WTC11 (cell line): ENCODE data around the gene POLR2C.

ENCODE experiments used
- CREM ChIP-seq: sonication (generic); formaldehyde crosslinking; IDR thresholded peaks from 2 replicates; pipeline ENCODE4 v1.8.1; 2022; ENCODE audit warnings: mild to moderate bottlenecking, missing genetic modification reagents, moderate library complexity
- CTCF ChIP-seq: fragments of 200-600 bp; IDR thresholded peaks from 2 replicates; pipeline ENCODE4 v1.8.0; 2022; ENCODE audit warnings: antibody characterized with exemption
- E2F4 ChIP-seq: sonication (generic); formaldehyde crosslinking; IDR thresholded peaks from 2 replicates; pipeline ENCODE4 v1.8.1; 2022; ENCODE audit warnings: low read depth, mild to moderate bottlenecking, moderate library complexity, missing genetic modification reagents, borderline replicate concordance
- ELF4 ChIP-seq: sonication (generic); formaldehyde crosslinking; IDR thresholded peaks from 2 replicates; pipeline ENCODE4 v1.8.1; 2022; ENCODE audit warnings: low read depth, mild to moderate bottlenecking, moderate library complexity, missing genetic modification reagents
- ESRRA ChIP-seq: sonication (generic); formaldehyde crosslinking; IDR thresholded peaks from 2 replicates; pipeline ENCODE4 v1.8.1; 2022; ENCODE audit warnings: mild to moderate bottlenecking, missing genetic modification reagents, borderline replicate concordance
- FOXJ3 ChIP-seq: sonication (generic); formaldehyde crosslinking; IDR thresholded peaks from 2 replicates; pipeline ENCODE4 v1.9.0; 2021; ENCODE audit warnings: missing genetic modification reagents, mild to moderate bottlenecking, borderline replicate concordance
- IRF2 ChIP-seq: sonication (generic); formaldehyde crosslinking; IDR thresholded peaks from 2 replicates; pipeline ENCODE4 v1.8.0; 2022; ENCODE audit warnings: low read depth, missing genetic modification reagents, borderline replicate concordance
- MAX ChIP-seq: sonication (generic); formaldehyde crosslinking; IDR thresholded peaks from 2 replicates; pipeline ENCODE4 v1.8.0; 2022; ENCODE audit warnings: mild to moderate bottlenecking, missing genetic modification reagents
- PRRX2 ChIP-seq: fragments of 250-450 bp; sonication (Bioruptor Pico); IDR thresholded peaks from 2 replicates; pipeline ENCODE4 v1.8.0; 2021; ENCODE audit warnings: mild to moderate bottlenecking
- SMAD3 ChIP-seq: sonication (generic); formaldehyde crosslinking; IDR thresholded peaks from 2 replicates; pipeline ENCODE4 v1.8.0; 2022; ENCODE audit warnings: missing genetic modification reagents, mild to moderate bottlenecking, borderline replicate concordance
- SP1 ChIP-seq: sonication (generic); formaldehyde crosslinking; conservative IDR thresholded peaks from 2 replicates; pipeline ENCODE4 v1.8.1; 2022; ENCODE audit warnings: missing genetic modification reagents
- ZBTB21 ChIP-seq: sonication (generic); formaldehyde crosslinking; IDR thresholded peaks from 2 replicates; pipeline ENCODE4 v1.8.1; 2023; ENCODE audit warnings: mild to moderate bottlenecking, missing genetic modification reagents, borderline replicate concordance
- ZNF121 ChIP-seq: sonication (generic); formaldehyde crosslinking; IDR thresholded peaks from 2 replicates; pipeline ENCODE4 v1.8.0; 2023; ENCODE audit warnings: missing genetic modification reagents
- ZNF317 ChIP-seq: sonication (generic); formaldehyde crosslinking; IDR thresholded peaks from 2 replicates; pipeline ENCODE4 v1.8.1; 2023; ENCODE audit warnings: low read depth, mild to moderate bottlenecking, moderate library complexity, missing genetic modification reagents, borderline replicate concordance

GRCh38 chr16:57427824-57428223 is 34.7 kb upstream of the POLR2C start:
- no peak for TF ChIP-seq CTCF
- TF ChIP-seq SMAD3 (CRISPR knock-in tag) = no peak
- no peak for TF ChIP-seq ELF4 (CRISPR knock-in tag)
- TF ChIP-seq MAX (CRISPR knock-in tag) = no peak
- no peak for TF ChIP-seq FOXJ3 (CRISPR knock-in tag)
- no peak for TF ChIP-seq ESRRA (CRISPR knock-in tag)
- no peak for TF ChIP-seq ZNF121 (CRISPR knock-in tag)
- TF ChIP-seq ZBTB21 (CRISPR knock-in tag) = no peak
- TF ChIP-seq E2F4 (CRISPR knock-in tag) = no peak
- TF ChIP-seq CREM (CRISPR knock-in tag) = no peak
- no peak for TF ChIP-seq PRRX2 (CRISPR knock-in tag)
- TF ChIP-seq IRF2 (CRISPR knock-in tag) = no peak
- no peak for TF ChIP-seq SP1 (CRISPR knock-in tag)
- no peak for TF ChIP-seq ZNF317 (CRISPR knock-in tag)
